ELR (cell line): ENCODE data around the gene SND1.

Source experiments
- DNase-seq: peaks from one replicate; pipeline ENCODE4 v3.0.0-alpha.2; 2015; ENCODE audit warnings: low read depth

Gene SND1

DNA sequence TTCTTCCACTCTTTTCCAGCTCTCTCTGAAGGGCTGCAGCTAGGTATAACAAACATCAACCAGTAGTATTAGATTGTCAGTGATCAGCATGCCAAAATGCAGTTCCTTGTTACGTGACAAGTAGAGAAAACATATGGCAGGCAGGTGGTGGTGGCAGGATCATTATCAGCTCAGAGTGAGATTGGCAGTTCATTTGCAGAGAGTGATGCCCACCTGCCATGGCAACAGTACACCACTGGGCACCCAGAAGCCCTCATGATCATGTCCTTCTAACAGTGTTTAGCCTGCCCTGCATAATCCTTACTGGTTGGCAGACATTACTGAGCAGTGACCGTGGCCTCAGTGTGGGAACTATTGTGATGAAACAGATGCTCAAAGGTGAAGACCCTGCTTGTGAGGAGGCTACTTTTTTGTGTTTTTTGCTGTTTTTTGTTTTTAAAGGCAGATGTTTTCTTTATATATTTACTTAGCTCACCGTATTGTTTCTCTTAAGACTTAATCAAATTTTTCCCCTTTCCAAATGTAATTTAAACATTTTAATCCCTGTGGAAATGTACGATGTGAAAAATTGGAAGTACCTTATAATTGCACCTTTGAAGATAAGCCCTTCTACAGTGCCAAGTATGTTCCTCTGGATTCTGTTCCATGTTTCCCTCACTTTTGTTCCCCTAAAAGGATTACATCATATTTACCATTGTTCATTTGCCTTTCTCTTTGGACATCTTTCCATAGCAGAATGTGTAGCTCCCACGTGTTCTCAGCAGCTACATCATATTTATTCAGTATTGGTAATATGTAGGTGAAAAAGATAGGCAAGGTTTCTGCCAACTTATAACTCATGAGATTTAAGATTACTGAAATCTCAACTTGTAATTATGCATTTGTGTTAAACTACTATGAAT, 179.6 kb downstream of the SND1 start:
- DNase-seq: no peak

DNA sequence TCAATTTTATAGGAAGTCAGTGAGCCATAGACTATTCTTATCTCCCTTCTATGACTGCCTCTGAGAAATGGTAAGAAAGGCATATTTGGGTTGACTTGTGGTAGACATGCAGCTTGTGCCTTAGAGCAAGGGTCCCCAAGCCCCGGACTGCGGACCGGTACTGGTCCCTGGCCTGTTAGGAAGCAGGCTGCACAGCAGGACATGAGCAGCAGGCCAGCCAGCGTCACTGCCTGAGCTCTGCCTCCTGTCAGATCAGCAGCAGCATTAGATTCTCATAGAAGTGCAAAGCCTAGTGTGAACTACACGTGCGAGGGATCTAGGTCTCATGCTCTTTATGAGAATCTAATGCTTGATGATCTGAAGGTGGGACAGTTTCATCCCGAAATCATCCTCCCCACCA, 180.6 kb downstream of the SND1 start:
- no peak for DNase-seq

DNA sequence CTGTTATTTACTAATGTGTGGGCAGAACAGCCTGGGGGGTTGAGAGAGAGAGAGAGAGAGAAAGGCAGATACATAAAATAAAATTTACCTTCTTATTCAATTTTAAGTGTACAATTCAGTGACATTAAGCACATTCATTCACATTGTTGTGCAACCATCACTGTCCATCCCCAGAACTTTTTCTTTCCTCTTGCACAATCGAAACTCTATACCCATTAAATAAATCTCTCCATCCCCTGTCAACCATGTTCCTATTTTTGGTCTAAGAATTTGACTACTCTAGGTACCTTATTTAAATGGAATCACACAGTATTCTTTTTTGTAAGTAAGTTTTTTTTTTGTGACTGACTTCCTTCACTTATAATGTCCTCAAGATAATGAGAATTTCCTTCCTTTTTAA, 181.6 kb downstream of the SND1 start:
- DNase-seq: no peak

DNA sequence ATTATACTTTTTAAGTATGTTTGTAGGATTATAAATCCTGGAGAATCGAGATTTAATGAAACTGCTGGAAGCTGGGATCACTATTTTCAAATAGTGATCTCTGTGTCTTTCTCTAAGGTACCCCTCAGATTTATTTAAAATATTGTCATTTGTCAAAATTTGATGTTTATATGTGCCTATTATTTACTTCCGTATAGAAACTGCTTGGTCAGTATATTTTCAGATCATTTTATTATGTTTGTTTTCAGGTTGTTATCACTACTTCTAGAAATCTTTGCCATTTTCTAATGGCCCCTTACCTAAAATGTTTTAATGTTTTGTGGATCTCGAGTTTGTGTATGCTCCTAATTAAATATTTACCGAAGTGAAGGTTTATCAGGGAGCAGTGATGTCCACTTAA, 183.7 kb downstream of the SND1 start:
- no peak for DNase-seq

DNA sequence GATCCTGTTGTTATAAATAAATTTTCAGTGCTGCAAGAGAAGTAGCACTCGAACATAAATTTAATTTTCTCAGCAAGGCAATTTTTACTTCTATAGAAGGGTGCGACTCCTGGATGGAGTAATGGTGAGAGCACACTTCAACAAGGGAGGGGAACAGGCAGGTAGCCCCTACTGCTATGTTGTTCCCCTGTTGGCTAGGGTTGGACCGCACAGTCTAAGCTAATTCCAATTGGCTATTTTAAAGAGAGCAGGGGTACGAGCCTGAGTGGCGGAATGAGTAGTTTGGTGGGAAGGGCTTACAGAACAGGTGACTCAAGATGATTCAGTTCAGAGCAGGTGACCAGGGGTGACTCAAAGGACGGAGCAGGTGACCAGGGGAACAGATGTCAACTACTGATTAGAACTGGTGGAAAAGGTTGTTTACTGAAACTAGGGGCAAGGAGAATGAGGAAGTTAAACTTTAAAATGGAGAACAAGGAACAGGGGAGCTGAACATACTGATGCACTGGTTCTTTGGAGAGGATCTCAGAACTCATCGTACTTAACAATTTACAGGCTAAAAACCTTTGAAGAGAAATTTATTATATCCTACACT, 185.9 kb downstream of the SND1 start:
- DNase-seq: peak; percentile 19

DNA sequence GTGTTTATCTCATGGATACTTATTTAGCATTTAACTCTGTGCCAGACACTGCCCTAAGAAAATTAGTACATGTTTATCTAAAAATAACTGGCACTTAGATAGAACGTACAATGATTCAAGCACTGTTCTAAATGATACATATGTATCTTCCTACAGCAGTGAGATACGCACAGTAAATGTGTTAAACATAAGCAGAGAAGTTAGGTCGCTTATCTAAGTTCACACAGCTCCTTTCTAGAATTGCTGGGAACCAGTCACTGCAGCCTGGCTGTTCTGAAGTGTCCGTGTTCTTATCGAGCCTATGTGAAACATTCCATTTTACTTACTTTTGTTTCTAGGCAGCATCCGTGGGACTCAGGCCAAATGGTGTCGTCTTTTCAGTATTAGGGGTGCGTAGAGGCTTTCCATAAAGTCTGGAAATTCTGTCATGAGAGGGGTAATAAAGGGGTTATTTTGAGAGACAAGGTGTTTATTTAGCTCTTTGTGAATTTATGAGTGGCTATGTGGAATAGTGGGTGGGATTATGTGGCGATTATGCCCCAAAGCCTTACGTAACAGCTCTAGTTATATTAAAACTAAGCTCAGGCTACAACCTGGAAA, 186.9 kb downstream of the SND1 start:
- DNase-seq: no peak

DNA sequence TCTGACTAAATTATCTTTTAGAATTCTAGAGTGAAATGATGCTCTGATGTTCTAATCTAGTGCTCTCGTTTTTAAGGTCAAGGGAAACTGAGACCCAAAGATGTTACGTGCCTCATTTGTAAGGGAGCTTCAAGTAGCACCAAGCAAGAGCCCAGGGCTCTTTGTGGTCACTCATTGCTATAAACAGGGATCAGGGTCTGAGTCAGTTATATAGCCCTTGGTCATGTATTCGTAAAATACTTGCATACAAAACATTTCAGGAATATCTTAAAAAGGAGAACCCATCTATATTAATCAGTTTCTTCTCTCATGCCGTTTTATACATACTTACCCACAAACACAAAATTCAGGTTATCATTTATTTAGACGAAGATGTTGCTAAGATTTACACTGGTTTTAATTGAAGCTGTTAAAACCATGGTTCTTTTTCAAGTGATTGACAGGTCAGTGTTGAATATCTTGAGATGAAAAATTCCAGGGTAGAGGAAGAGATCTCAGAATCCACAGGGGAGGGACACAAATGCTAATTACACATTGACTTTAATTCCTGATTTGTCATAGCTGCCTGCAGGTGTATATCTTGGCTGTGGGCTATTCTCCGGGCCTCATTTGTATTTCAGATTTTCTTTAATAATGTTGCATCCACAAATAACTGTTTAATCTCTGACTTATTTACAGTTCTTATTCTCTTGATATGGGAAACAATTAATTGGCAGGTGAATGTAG, 188.4 kb downstream of the SND1 start:
- no peak for DNase-seq

DNA sequence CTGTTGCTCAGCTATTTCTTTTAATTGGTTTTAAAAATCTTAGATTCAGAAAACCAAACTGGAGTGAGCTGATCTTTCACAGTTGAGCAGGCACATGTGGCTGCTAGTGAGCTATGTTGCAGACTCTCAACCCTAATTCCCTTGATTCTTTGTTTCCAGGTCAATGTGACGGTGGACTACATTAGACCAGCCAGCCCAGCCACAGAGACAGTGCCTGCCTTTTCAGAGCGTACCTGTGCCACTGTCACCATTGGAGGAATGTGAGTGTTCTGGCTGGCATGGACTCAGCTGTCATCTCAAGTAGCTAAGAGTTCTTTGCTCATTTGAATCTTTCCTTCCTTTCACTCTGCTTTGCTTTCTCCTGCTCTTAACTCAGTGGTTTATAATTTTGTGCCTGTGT, 192.2 kb downstream of the SND1 start:
- DNase-seq: no peak

DNA sequence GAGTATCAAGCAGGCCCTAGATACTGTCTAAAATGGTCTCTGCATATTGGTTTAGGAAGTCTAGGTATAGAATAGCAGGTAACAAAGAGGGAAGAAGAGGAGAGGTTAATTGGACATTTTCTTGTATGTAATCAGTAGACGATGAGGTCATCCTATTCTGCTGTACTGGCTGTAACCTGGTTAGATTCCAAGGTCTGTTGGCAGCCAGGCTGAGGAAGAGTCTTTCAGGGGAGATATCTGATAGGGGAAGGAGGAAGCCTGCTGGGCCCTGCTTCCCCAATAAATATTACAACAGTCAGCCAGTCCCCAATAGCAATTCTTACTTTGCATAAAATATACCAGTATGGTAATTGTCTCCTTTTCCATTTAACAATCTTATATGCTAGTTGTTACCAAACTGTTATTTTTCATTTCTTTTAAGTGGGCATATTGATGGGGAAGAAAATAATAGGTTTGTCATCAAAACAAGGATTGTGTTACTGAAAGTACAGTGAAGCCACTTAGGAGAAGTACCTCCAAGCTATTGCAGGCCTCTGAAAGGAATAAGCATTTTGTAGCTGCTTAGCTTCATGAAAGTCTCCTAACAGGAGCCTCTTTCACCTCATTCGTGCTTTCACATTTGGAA, 192.8 kb downstream of the SND1 start:
- no peak for DNase-seq

DNA sequence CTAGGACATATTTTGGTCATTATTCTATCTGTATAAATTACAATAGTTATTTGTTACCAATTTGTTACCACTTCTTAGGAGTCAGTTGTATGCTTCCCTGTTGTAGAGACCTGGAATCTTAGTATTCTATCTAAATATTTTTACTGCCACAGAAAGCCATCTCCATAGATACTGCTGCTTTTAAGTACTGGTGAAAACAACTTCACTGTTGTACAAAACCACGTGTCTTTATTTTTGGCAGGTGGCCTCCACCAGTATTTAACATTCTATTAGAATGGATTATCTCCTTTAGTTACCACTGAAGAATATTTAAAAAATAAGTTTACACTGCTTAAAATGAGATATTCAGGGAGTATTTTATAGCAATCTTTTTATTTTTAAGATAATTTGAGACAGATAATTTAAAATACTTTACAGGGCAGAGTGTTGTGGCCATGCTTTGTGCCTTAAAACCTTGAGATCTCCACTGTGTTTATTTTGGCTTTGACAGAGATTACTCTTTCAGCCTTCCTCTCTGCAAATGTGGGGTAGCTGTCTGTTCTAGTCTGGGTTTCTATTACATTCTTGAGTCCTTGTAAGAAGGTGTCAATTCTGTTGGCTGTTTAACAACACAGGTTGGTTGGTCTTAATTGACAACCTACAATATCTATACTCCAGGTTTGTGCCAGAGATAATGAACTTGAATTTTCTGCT, 193.7 kb downstream of the SND1 start:
- DNase-seq: no peak

DNA sequence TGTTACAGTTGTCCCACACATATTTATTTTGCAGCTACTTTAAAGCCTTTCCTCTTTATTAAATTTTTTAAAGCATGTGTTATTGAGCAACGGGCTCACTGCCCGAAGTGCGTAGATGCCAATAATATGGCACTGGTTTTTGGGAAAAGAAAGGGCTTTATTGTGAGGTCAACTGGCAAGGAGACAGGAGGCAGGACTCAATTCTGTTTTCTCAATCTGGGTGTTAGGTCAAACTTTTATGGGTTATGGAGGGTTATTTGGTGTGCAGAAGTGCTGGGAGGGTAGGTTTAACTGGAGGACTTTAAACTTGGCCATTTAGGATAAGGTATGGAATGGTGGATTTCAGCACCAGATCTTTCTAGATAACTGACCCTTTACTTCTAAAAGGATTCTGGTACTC, 195.6 kb downstream of the SND1 start:
- no peak for DNase-seq

DNA sequence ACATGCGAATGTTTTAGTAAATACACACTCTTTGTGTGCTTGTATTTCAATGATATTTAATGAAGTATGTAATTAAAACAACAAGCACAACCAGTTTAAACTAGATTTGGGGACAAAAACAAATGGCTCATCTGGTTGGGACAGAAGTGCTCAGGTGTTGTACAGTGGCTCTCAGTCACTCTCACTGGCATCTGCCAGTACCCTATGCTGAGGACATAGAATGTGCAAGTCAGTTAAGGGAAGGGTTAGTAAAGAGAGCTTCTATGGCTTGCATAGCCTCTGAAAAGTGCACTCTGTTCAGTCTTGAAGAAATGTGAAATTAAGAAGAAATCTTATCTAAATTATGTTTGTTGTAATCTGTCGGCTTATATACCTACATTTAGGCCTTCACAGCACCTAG, 196.2 kb downstream of the SND1 start:
- DNase-seq: no peak

DNA sequence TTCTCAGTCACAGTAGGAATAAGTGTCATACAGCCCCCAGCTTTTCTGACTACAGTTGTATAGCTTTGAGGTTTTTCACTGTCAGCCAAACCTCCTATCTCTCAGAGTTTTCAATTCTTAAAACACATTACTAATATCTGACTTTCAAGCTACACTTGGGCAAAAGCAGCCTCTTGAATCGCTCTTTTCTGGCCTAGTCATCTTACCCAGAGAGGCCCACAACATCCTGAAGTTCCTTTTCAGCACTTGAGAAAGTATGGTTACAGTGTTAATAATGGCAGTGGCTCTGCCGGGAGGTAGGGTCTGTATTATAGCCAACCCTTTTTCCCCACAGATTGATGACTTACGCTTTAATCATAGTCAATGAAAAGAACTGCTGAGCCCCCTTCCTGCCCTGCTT, 198.2 kb downstream of the SND1 start:
- DNase-seq: no peak

DNA sequence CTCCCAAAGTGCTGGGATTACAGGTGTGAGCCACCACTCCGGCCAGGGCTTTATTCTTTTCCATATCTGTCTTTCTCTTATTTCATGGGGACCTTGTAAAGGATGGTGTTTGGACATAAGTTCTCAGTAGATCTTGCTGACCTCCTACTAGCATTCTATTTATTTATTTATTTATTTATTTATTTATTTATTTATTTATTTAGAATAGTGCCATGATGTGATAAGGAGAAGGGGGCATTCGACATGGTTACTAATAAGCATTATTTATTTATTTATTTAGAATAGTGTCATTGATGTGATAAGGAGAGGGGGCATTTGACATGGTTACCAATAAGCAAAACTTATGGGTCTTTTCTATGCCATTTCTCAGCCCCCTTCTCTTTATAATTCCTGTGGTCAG, 202.4 kb downstream of the SND1 start:
- no peak for DNase-seq

DNA sequence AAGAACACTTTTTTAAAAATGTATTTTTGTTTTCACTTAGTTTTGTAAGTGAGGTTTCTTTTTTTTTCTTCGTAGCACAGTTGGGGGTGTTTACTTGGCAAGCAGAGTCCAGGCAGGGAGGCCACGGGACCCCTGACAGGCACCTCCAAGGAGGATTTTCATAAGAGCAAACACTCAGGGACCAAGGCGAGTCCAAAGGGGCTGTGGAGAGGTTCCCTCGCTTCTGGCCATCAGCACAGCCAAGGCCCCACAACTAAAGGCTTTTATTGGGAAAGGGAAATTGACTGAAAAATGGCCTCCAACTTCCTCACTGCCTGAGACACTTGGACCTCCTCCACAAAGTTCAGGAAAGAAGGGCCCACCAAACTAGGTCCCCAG, 205.5 kb downstream of the SND1 start:
- DNase-seq: no peak

DNA sequence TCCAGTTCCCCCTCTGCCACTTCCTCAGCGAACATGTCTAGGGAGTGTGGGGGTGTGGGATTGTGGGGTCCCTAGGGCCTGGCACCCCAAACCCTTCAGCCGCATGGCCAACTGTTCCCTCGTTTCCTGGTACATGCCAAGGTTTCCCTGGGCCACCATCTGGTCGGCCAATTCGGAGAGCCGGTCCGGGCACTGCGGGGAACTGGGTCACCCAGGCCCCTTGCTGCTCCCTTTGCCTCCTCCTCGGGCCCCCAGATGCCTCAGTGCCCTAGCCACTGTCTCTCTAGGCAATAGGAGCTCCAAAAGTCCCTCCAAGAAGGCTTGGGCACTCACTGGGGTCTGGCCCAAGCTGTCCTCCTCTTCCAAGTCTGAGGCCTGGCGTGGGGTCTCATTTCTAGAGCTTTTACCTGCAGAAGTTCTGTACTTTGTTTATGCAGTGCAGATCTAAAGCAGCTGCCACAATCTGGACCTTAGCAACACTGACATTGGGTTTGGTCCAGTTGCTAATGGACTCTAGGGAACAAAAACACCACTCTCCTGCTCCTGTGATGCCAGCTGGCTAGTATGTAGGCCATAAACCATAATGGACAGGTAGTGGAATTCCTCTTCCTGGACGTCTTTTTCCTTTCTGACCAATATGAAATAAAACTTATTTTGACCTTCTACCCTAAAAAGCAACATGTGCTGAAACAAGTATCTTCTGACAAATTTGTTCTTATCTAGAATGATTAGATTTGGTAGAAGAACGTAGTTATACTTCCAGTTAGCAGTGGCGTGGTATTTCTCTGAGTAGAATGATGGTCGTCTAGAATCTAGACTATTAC, 206.3 kb downstream of the SND1 start:
- DNase-seq: no peak

DNA sequence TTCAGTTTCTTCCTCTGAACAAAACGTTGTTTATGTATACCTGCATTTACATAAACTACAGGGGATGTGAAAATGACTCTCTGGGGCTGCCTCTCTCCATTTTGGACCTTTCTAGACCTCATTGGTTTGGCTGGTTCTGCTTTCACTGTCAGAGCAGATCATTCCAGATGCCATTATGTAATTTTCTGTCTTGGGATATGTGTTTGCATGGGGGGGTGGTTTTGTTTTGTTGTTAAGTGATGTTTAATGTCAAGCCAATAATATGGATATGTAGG, 206.9 kb downstream of the SND1 start:
- no peak for DNase-seq

DNA sequence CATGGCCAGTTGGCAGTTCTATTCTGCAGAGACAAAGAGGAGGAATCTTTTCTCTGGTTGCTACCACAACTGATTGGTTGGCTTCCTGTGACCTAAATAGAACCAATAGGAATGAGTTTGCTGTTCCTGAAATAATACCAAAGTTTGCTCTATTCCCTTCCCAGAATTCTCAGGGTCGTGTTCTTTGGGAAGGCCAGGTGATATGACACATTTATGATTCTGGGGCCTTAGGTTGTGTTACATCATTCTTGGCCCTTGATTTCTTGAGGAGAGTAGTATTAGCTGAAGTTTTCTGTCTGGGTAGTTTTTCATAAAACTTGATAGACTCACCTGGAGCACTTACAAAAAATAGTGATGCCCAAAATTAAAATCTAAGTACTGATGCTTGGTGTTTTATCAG, 207.3 kb downstream of the SND1 start:
- no peak for DNase-seq

DNA sequence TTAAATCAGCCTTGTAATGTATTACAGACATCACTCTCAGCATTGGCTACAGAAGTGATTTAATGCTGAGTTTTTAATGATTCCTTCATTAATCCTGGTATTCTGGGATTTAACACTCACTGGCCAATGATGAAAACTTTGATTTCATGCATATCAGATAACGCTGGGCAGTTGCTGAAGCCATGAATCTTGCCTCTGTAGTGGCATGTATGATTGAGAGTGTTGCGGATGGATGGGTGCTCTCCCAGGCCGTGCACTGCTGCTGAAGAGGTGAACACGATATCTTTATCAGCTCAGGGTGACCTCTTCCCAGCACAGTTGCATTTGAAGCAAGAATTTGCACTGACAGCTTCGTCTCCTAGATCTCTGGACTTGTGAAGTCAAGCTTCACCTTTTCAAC, 210.5 kb downstream of the SND1 start:
- DNase-seq: no peak

DNA sequence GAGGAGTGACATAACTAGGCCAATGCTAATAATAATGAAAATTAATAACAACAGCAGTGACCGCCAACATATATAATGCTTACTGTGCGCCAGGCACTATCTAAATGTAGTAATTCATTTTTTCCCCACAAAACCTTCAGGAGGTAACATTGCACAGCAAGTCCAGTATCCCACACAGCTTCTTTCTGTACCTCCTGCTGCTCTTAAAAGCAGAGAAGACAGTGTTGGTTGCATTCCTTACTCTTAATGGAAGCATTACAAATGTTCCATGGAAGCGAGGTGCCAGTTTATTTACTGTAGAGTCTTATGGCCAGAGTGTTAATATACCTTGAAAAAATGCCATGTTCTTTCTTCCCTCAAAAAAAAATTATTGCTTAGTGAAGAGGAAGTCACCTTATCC, 211.1 kb downstream of the SND1 start:
- DNase-seq: no peak

DNA sequence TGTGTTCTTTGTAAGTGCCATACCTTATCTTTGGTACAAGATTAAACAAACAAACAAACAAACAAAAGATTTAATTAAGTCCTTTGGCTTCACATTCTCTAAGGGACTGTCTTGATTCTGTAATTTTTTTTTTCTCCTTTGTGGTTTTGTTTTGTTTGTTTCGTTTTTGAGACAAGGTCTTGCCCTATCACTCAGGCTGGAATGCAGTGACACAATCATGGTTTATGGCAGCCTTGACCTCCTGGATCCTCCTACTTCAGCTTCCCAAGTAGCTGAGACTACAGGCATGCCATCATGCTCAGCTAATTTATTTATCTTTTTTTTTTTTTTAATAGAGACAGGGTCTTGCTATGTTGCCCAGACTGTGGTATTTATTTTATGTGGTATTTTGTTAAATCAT, 213.5 kb downstream of the SND1 start:
- peak; percentile 71 for DNase-seq
